ELF-1 (cell line): ENCODE data around the gene KANSL1.

Experiments
- DNase-seq: peaks from one replicate; pipeline ENCODE4 v3.0.0-alpha.2; 2016; ENCODE audit warnings: low read depth, low spot score

Gene KANSL1

DNA sequence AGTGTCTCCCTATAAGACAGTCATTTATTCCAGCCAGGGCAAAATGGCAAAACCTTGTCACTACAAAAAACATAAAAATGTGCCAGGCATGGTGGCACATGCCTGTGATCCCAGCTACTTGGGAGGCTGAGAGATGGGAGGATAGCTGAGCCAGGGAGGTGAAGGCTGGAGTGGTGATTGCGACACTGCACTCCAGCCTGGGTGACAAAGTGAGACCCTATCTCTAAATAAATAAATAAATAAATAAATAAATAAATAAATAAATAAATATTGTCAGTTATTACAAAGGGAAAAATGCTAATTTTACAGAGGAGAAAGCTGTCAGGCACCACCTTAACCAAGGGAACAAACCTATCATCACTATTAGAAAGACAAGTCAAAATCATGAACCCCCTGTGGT lies 118.7 kb downstream of the KANSL1 start:
- no peak for DNase-seq

DNA sequence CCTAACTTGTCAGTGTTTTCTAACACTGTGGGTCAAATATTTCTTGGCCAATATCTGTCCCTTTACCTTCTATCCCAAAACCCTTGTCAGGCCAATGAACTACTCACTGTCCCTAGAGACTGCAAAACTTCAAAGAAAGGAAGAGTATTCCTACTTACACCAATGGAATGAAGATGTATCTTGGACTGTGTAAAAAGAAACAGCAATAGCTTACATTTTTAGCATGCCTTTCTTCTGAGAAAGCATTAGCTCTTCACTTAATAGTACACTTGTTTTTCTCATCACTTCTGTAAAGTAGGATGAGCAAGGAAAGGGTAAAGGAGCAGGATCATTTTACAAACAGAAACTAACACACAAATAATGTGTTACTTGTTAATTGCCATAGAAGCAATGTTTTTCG lies 120.2 kb downstream of the KANSL1 start:
- DNase-seq: no peak

DNA sequence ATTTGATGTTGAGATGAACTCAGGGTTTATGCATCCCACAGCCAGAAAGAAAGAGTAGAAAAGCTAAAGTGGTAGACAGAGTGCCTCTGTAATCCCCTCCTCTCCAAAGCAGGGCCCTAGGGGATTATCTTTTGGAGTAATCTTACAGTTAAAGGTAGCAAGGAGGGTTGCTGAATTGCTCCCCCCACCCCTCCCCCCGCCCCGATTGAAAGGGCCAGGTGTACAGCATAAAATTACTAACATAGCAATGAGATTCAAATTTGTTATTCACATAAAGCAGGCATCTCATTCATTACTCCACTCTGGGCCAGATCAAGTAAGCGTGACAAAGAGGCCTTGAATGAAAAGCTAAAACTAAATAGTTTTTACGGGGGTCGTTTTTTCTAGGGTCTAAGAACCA lies 121.4 kb downstream of the KANSL1 start:
- DNase-seq: no peak

DNA sequence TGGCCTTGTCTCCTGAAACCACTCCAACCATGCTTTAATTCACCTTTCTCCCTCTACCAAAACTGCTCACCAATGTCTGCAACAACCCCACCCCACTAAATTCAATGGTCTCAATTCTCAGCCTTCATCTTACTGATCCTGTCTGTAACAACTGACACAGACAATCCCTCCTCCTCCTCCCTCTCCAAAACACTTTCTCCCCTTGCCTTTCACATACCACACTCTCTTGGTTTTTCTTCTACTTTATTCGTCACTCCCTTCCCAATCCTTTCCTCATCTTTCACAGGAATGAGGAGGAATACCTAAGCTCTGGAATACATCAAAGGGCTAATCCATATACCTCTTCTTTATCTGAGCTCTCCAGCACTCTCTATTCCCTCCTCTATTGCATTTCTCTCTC lies 128.8 kb downstream of the KANSL1 start:
- no peak for DNase-seq

DNA sequence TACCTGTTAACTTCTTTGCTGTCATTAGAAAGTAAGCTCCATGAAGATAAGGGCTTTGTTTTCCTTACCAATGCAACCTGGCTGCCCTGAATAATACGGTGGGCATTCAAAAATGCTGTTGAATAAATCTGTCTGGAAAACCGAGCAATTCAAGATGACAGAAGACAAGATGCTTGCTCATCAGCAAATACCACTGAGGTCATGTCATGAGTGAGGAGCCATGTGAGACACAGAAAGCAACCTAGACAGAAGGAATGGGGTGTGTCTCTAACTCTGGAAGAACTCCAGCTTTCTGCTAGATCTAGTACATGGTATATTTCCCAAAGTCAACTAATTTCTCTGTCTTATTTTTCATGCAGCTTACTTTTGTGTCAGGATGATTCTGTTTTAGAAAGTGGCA lies 130.0 kb downstream of the KANSL1 start:
- no peak for DNase-seq

DNA sequence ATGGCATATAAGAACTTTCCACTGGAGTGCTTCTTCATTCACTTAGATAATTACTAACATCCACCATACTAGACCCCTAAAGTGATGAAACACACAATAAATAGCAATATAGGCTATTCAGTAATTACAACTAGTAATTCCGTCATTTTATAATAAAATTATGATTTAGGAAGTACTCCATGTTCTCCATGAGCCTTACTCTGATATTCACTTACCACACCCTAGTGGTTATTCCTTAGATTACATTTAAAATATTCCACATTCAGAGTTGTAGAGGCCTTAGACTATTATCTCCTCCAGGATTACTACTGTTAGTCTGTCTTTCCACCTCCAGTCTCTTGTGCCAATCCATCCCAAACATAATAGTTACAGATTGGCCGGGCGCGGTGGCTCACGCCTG lies 131.8 kb downstream of the KANSL1 start:
- no peak for DNase-seq

DNA sequence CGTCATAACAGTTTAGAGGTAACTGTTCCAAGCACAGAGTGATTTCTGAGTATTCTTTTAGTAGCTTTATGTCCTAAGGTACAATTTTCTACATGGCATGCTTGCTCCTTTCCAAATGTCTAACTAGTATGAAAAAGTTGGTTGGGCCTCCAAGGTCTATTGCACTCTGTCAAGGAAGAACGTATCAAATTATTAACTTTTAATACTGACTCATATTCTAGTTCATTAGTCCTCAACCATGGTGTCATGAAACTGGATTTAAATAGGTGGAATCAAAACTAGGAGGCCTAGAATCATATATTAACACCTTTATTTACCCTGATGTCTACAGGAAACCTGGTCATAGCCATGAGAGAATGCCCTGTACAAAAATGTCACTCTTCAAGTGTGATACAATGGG lies 132.8 kb downstream of the KANSL1 start:
- DNase-seq: no peak

DNA sequence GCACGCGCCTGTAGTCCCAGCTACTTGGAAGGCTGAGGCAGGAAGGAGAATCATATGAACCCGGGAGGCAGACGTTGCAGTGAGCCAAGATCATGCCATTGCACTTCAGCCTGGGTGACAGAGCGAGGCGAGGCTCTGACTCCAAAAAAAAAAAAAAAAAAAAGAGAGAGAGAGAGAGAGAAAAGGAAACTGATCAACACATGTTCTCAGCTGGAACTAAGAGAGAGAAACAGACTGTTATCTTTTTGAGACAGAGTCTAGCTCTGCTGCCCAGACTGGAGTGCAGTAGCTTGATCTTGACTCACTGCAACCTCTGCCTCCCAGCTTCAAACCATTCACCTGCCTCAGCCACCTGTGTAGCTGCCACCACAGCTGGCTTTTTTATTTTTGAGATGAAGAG lies 133.7 kb downstream of the KANSL1 start:
- DNase-seq: no peak

DNA sequence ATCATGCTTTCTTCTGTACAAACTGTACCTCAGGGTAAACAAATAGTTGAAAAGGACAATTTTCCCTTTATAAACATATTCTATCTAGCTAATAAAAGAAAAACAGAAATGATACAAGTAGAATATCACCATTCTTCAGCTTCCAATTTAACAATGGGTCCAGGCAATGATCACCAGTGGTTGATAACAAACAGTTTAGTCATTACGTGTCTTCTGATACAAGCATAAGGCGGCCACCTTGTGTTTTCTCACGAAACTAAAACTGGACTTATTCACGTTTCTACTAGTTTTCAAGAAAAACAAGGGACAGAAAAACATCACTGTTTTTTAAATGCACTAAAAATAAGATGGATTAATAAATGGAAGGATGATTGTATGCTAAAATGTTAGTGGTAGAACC lies 135.9 kb downstream of the KANSL1 start:
- DNase-seq: no peak

DNA sequence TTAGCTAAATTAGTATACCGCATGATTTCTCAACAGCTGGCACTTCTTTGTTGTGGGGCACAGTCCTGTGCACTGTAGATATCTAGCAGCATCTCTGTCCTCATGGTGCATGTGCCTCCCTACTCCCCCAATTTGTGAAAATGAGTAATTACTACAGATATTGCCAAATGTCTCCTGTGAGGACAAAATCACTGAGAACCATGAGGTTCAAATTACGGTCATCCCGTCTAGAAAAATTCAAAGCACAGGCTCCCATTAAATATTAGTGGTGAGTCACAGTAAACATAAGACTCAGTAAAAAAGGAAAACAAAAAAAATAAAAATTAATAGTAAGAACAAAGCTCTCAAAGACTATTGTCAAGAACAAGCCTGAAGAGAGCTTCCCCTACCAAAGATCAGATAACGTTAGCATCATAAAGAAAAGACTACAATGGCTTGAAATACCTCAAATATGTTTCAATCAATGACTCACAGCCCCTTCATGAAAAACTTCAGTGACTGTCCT lies 136.4 kb downstream of the KANSL1 start:
- no peak for DNase-seq

DNA sequence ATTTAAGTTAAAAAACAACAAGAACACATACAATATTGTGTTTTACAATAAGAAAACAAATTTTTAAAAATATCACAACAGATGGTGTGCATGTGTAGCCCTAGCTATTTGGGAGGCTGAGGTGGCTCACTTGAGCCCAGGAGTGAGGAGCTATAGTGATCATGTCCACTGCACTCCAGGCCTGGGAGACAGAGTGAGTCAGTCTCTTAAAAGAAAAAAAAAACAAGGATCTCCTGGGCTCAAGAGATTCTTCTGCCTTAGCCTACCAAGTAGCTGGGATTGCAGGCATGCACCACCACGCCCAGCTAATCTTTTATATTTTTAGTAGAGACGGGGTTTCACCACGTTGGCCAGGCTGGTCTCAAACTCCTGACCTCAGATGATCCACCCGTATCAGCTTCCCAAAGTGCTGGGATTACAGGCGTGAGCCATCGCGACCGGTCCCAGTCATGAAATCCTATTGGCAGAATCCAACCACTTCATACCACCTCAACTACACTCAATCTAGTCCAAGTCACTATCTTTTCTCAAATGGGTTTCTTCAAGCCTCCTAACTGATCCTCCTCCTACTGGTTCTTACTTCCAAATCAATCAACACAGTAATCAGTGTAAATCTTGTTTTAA lies 139.2 kb downstream of the KANSL1 start:
- no peak for DNase-seq

DNA sequence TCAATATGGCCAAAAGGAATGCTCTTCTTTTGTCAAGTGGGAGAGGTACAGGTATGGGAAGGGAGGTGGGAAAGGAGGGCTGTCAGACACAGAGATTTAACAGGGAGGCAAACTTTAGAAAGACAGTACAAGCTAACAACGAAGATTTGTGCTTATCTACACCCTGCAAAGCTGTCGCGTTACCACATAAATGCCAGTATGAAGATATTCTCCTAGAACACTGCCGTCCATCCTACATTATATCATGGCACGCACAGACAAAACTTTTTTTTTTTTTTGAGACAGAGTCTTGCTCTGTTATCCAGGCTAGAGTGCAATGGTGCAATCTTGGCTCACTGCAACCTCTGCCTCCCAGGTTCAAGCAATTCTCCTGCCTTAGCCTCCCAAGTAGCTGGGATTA lies 143.6 kb downstream of the KANSL1 start:
- DNase-seq: no peak

DNA sequence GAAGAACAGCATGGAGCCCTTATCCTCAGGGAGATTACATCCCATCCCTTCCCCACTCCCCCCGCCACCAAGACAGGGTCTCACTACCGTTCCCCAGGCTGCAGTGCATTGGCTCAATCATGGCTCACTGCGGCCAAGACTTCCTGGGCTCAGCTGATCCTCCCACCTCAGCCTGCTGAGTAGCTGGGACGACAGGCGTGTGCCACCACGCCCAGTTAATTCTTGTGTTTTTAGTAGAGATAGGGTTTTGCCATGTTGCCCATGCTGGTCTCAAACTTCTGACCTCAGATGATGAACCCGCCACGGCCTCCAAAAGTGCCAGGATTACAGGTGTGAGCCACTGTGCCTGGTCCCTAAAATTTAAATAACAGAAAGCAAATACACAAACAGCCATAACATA lies 145.4 kb downstream of the KANSL1 start:
- DNase-seq: no peak

DNA sequence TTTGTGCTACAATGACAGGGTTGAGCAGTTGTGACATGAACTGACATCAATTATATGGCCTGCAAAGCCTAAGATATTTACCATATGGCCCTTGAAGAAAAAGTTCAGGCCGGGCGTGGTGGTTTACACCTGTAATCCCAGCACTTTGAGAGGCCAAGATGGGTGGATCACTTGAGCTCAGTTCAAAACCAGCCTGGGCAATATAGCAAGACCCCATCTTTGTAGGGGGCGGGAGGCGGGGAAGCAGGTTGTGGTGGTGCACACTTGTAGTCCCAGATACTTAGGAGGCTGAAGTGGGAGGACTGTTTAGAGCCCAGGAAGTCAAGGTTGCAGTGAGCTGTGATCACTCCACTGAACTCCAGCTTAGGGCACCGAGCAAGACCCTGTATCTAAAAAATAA lies 145.8 kb downstream of the KANSL1 start:
- no peak for DNase-seq

DNA sequence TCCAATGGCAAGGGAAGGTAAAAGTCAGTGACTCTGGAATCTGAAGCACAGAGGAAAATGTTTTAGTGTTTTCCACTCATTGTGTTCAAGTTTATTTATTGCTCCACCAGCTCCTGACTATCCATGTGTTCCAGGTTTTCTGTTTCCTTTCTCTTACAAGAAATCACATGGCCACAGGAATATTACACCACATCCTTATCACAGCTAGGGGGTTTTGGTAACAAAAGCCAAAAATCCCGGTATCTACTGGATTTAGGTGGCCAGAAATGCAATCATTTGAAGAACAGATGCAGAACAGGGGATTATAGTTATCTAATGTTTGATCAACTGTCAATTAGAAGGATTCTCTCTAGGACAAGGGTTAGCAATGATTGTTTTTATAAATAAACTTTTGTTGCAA lies 146.3 kb downstream of the KANSL1 start:
- DNase-seq: no peak

DNA sequence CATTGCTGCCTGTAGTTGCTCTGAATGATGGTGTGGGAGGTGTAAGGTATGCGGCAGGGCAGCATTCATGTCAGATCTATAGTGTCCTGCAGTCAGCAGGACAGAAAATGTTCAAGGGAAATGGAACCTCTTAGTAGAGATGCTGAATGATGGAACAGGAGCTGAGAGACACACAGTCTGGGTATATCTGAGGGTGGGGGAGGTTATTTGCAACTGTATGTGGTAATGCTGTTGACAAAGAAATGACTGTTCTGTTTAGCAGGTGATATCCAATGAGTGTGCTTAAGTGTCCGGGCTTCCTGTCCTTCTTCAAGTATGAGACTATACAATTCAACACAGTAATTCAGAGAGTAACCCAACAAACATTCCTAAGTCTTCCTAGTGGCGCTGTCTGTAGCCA lies 147.6 kb downstream of the KANSL1 start:
- DNase-seq: no peak

DNA sequence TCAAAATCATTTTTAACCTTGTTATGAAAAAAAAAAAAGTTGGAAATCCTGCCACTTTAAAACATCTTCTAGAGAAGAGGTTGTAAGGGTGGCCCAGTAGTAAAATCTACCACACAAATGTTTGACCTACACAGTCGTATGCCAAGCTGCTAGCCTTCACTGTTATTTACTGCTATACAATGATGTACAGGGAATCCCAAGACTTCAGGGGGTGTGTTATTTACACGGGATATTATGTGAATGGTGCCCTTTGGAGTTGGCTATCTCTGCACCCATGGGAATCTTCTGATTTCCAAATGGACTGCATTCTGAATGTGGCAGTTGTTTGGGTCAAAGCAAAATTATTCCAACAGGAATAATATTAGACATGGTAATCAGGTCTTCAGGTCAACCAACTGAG lies 148.2 kb downstream of the KANSL1 start:
- no peak for DNase-seq

DNA sequence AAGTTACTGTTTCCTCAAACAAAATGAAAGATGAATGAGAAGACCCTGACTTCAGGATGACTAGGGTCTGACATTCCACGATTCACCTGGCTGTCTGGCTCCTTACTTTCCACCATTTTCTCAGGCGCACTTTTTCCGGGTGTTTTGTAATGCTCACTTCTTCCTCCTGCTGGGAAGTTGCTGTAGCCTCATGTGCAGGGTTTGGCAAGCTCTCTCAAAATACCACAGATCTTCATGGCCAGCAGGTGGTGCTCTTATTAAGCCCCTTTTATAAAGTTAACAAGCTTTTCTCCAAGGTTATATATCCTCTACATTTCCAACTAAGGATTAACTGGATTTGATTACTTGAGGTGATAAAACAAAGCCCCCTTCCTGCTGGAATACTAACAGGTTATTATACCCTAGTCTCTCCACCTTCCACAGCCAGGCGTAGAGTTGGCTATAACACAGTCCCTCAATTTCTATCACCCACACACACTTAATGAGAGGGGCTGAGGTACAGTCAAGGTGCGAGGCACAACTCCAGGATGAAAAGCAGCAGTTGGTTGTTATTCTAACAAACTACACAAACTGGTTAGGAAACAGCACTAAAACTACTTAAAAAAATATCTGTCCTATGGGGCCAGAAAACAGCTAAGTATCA lies 148.8 kb downstream of the KANSL1 start:
- peak; percentile 83 for DNase-seq

DNA sequence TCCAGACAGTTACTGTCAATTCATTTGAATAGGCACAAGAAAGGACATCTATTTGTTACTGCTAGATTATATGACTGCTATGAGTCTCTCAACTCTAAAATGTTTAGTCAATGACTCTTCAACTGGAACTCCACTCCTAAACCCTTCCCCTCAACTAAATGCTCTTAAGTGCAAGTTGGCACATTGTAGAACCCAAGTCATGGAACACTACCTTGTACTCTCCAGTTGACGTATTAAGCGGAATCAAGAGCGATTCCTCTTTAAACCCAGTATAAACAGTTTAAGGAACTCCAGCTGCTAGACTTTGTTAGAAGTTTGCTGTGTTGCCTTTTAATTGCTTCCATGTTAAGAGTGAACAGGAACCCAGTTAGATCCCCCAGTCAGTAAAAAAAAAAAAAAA lies 149.6 kb downstream of the KANSL1 start:
- no peak for DNase-seq

DNA sequence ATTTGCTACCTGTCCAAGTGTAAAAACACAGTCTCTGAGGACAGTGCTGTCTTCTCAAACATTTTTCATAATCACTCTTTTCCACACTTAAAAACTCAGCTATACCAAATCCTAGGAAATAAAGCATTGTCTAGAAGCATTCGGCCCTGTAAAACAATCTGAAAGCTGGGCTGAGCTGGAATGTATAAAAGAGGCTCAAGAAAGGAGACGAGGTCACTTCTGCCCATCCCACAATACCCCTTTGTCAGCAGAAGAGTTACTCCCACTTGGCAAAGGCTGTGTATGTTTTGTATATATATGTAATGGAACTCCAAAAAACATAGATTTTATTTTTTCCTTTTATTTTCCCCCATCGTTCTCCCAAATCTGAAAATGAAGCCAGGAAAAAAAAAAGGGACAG lies 150.3 kb downstream of the KANSL1 start:
- DNase-seq: no peak

DNA sequence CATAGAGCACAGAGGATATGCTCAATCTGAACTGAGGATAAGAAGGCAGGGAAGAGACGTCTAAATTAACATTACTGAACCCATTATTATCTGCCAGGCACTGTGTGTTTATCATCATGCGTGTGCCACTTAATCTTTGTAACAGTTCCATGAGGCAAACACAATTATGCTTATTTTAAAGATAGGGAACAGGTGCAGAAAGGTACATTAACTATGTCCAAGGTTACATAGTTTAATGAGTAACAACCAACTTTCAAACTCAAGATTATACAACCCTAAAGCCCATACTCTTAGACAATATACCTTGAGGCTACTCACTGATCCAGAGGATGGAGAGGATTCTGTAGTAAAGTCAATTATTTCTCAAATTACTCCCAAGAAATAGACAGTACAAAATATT lies 151.0 kb downstream of the KANSL1 start:
- no peak for DNase-seq

DNA sequence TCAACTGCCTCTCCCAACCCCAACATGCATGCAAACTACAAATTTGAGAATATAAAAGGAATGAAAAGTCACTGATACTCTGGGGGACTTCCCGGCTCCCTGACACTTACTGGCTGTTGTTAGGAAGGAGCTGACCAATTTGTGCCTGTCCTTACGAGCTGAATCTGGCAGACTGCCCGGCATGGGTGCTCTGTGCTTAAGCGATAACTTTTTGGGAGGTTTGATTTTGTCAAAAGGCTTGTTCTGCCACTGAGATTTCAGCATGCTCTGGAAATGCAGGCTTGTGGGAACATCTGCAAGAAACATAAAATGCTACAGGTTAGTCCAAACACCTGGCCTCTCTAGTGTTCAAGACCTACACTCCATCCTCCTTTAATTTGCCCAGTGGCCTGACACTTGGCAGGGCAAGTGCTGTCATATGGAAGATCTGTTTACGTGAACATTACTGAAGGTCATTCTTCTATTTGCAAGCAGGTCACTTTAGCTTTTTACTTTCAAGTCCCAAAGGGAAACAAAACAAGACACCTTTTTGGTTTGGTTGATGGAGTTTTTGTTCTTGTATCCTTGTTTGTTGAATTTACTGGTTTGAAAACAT lies 153.5 kb downstream of the KANSL1 start:
- DNase-seq: no peak

DNA sequence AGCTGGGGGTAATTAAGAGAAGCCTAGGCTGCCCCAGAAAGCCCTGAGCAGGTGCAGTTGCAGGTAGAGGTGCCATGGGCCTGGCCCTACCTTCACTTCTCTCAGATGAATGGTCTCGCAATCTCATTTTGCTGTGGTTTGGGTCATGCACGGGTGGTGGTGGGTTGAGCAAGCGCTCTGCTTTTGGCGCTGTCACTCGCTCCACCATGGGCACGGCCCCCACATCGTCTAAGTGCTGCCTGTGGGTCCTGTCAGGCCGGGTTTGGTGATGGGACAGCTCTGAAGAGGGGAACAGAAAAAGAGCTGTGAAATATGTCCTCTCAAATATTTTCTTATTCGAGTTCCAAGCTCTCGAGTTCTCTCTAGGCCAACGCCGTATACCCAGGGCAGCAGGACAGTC lies 154.3 kb downstream of the KANSL1 start:
- no peak for DNase-seq
